ENCODE measurements around the gene FUT7.

GRCh38 chr9:137044037-137044436, 12.1 kb upstream of the FUT7 start:
- no peak for TF ChIP-seq EZH2 (IDR thresholded peaks at IDR 0.05)
- no peak for TF ChIP-seq POLR2AphosphoS5 (IDR thresholded peaks at IDR 0.05; ENCODE audit: borderline replicate concordance, low read depth, low read length)
